HG03342 (cell line): ENCODE measurements around the gene PHC3.
A peak's percentile ranks its signal among the peaks of the same experiment; 100 is the strongest.
"Not testable (repeated sequence)": the region's sequence is repeated elsewhere in the genome, so short reads cannot be mapped to it uniquely, and the experiment has no call there.

ENCODE experiments used
- ATAC-seq: cut with Tn5 transposase; IDR thresholded peaks from one replicate; pipeline ENCODE4 v1.9.1; 2021; ENCODE audit warnings: mild to moderate bottlenecking, moderate library complexity; ENCODE audit not compliant: unreplicated experiment

Gene PHC3

DNA sequence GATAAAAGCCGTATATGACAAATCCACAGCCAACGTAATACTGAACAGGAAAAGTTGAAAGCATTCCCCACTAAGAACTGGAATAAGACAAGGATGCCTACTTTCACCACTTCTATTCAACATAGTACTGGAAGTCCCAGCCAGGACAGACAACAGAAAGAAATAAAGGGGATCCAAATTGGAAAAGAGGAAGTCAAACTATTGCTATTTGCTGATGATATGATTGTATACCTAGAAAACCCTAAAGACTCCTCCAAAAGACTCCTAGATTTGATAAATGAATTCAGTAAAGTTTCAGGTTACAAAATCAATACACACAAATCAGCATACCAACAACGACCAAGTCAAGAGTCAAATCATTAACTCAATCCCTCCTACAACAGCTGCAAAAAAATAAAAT, 14.2 kb upstream of the PHC3 start:
- ATAC-seq: not testable (repeated sequence)

GRCh38 chr3:170189398-170190256, 8.1 kb upstream of the PHC3 start:
- no peak for ATAC-seq

- peak; percentile 11 for ATAC-seq
Measured at GRCh38 chr3:170180079-170180907, 1.2 kb downstream of the PHC3 start.

- no peak for ATAC-seq
Measured at GRCh38 chr3:170179432-170179831, 2.1 kb downstream of the PHC3 start.

- no peak for ATAC-seq
Measured at GRCh38 chr3:170178651-170179050, 2.9 kb downstream of the PHC3 start.

- ATAC-seq: peak; percentile 87
Measured at GRCh38 chr3:170171563-170171962, 10.0 kb downstream of the PHC3 start.

GRCh38 chr3:170164717-170165116, 16.8 kb downstream of the PHC3 start:
- no peak for ATAC-seq

GRCh38 chr3:170163956-170164645, 17.4 kb downstream of the PHC3 start:
- no peak for ATAC-seq

GRCh38 chr3:170162630-170163029, 18.9 kb downstream of the PHC3 start:
- ATAC-seq: no peak

DNA sequence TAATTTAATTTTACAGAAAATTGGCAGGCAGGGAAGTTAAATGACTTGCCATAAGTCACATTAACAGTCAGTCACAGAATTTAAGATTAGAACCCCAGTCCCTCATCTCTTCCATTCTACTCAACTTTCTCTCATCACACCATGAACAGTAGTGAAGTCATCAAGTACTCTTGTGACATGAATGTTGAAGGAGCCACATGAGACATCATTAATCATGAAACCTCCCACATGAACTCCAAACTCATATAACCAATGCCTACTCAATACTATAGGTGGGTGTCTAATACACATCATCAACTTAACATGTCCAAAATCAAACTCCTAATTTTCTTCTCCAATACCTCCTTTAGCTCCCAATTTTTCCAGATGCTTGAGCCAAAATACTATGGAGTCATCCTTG, 19.5 kb downstream of the PHC3 start:
- no peak for ATAC-seq

GRCh38 chr3:170159933-170160332, 21.6 kb downstream of the PHC3 start:
- no peak for ATAC-seq

DNA sequence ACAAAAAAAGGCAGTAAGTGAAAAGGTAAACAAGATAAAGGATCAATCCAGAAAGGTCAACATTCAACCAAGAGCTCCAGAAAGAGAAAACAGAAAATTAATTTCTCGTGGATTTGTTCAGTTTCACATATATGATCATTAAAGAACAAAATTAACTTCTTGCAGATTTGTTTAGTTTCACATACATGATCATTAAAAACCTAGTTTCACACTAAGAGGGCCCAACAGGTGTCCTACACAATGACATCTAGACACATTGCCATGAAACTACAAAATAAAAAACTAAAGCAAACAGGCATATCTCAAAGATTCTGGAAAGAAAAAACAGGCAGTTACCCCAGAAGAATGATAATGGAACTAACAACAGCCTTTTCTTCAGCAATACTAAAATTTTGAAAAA, 22.1 kb downstream of the PHC3 start:
- no peak for ATAC-seq

DNA sequence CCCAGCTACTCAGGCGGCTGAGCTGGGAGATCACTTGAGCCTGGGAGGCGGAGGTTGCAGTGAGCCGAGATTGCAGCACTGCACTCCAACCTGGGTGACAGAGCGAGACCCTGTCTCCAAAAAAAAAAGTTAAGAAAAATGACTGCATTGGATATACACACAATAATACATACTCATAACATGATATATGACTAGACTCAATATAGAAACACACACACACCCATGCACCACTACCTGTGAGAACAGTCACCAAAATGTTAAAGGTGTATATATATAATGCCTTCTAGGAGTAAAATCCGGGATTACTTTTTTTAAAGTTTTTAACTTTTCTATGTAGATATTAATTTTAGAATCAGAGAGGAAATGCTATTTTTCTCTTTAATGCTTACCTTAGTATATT, 25.9 kb downstream of the PHC3 start:
- no peak for ATAC-seq

- peak; percentile 92 for ATAC-seq
Measured at GRCh38 chr3:170154569-170155143, 26.9 kb downstream of the PHC3 start.

DNA sequence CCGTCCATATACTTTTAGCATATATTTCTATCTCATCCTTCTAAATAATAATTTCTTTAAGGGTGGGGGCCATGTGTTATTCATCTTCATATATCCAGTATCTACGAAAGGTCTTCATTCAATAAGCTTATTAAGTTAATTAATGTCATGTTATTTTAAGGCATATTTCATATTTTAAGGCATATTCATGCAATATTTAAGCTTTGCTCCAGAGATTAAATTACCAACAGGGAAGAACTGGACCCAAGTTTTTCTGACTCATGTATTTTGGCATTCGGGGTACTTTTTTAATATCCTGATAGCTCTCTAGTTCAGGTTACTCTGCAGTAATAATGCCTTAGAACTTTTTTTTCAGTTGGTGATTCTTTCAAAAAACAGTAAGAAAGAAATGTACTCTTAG, 27.4 kb downstream of the PHC3 start:
- ATAC-seq: peak; percentile 18

- no peak for ATAC-seq
Measured at GRCh38 chr3:170151536-170151935, 30.0 kb downstream of the PHC3 start.

DNA sequence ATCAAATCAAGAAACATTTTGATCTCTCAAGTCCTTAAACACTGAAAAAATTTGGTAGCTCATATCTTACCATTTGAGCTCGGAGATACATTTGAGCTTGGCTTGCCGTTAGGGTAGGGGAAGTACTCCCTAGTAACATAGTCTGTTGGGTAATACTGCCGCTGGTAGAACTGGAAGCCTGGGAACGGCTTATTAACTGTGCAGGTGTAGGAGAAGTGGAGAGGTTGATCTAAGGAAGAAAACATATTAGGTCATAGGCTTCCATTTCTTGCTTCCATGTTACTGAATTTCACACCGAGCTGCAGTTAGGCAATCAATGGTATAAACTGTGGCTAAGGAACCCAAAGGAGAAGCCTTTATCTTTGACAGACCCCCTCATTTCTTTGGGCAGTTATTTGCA, 32.5 kb downstream of the PHC3 start:
- ATAC-seq: no peak

GRCh38 chr3:170145278-170145677, 36.3 kb downstream of the PHC3 start:
- ATAC-seq: no peak

DNA sequence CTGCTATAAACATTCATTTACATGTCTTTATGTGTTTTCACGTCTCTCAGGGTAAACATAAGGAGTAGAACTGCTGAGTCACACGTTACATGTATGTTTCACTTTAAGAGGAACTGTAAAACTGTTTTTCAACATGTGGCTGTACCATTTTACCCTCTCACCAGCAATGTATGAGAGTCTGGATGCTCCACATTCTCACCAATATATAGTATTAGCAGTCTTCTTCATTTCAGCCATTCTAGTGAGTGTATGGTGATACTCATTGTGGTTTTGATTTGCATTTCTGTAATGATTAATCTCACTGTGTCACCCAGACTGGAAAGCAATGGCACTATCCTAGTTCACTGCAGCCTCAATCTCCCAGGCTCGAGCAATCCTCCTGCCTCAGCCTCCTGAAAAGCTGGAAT, 37.1 kb downstream of the PHC3 start:
- ATAC-seq: peak; percentile 97

GRCh38 chr3:170142373-170142772, 39.2 kb downstream of the PHC3 start:
- ATAC-seq: no peak

DNA sequence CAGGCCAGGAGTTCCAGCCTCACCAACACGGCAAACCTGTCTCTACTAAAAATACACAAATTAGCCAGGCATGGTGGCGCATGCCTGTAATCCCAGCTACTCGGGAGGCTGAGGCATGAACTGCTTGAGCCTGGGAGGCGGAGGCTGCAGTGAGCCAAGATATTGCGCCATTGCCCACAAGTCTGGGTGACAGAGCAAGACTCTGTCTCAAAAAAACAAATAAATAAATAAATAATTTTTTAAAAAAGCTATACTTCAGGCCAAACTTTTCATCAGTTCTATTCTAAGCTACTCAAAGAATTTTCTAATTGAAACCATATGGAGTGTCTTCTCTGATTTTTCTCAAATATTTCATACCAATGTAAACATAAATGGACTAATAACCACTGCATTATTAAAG, 43.5 kb downstream of the PHC3 start:
- ATAC-seq: no peak
